Heart right ventricle (tissue), 16 donors: Measurements from ENCODE around the gene NIPAL1. TPM values are rescaled to one million over a fixed set of nuclear protein-coding genes. Genes with fewer than 3 reads are reported as not detected.
"Not testable (repeated sequence)": the region's sequence is repeated elsewhere in the genome, so short reads cannot be mapped to it uniquely, and the experiment has no call there.

Experiments
- ATAC-seq, 8 donors: fragments of 200-7000 bp; cut with Tn5 transposase; one replicate each; pipeline ENCODE4 v1.9.1; 2020; ENCODE audit warnings: mild to moderate bottlenecking in 8 of 8, moderate library complexity in 8 of 8, moderate number of reproducible peaks in 1 of 8
- DNase-seq, 2 donors: peaks; one replicate each; pipeline ENCODE4 v3.0.0-alpha.2; 2020
- H3K27ac ChIP-seq, 10 donors: fragments of 200-600 bp; sonication (generic) in 2 of 10; one replicate each; pipeline versions ENCODE4 v1.5.0 to v1.8.0; 2020 to 2022; ENCODE audit warnings: mild to moderate bottlenecking in 3 of 10
- H3K27me3 ChIP-seq, 7 donors: fragments of 200-600 bp; one replicate each; pipeline ENCODE4 v1.8.0; 2021 to 2022; ENCODE audit warnings: mild to moderate bottlenecking in 2 of 7
- H3K36me3 ChIP-seq, 9 donors: fragments of 200-600 bp; sonication (generic) in 1 of 9; one replicate each; pipeline versions ENCODE4 v1.5.0 to v1.8.0; 2020 to 2022; ENCODE audit warnings: mild to moderate bottlenecking in 2 of 9
- H3K4me1 ChIP-seq, 9 donors: fragments of 200-600 bp; sonication (generic) in 1 of 9; one replicate each; pipeline versions ENCODE4 v1.5.0 to v1.8.0; 2020 to 2022; ENCODE audit warnings: mild to moderate bottlenecking in 4 of 9
- H3K4me3 ChIP-seq, 10 donors: fragments of 200-600 bp; sonication (generic) in 2 of 10; one replicate each; pipeline versions ENCODE4 v1.5.0 to v1.8.0; 2020 to 2022; ENCODE audit warnings: mild to moderate bottlenecking in 7 of 10, moderate library complexity in 2 of 10
- H3K9me3 ChIP-seq, 11 donors: fragments of 200-600 bp in 10 of 11; sonication (generic) in 2 of 11; one replicate each; pipeline versions ENCODE4 v1.5.0 to v1.8.0; 2013 to 2022; ENCODE audit warnings: mild to moderate bottlenecking in 2 of 11, control low read depth in 1 of 11, moderate library complexity in 1 of 11
- CTCF ChIP-seq, 9 donors: fragments of 200-600 bp; sonication (generic) in 2 of 9; IDR thresholded peaks; one replicate each; pipeline versions ENCODE4 v1.5.0 to v1.8.0; 2021 to 2022; ENCODE audit warnings: antibody characterized with exemption in 9 of 9, mild to moderate bottlenecking in 5 of 9, moderate library complexity in 1 of 9
- WGBS, 2 donors: extraction: QIAGEN DNeasy Blood & Tissue Kit; methylation state at CpG; one replicate each; pipeline ENCODE4 v1.1.7; 2013; ENCODE audit warnings: inconsistent platforms in 1 of 2; 5-methylcytosine and 5-hydroxymethylcytosine counted together
- intact Hi-C, 10 donors: fragments of 100-400 bp; cut with DNase I; formaldehyde crosslinking; loops; one replicate each; pipeline versions ENCODE4 v1.11.1 to v1.14.2; 2022
- polyA plus RNA-seq, 2 donors: library from polyadenylated mRNA; stranded (reverse); fragments of 200-250 nt; gene quantifications; one replicate each; pipeline ENCODE4 v1.2.3, GENCODE V29; 2013
- total RNA-seq, 10 donors: library from RNA; stranded (reverse); fragmentation: NEBNext Ultra II Directional in 3 of 10; extraction: Animal tissue kit (Norgen Biotek cat#: 25700) in 3 of 10; gene quantifications; one replicate each; pipeline versions ENCODE4 v1.2.1 to v1.2.4, GENCODE V29; 2021 to 2023
- donor health status: Arrhythmogenic right ventricular cardiomyopathy.
- donor health status: ischemic (EF 13 %, LVEDD 7.1; RV severe dilation, severe dysfunction).
- donor health status: healthy with polysubstance abuse.
- donor health status: DM: no; HTN: yes; CAD: no.
- donor health status: DM: no; HTN: no; CAD: no.
- donor health status: ischemic (EF 25% LVEDD 6.9; RV normal size, moderate dysfunction).
- donor health status: ischemic (EF 25% LVEDD 5.7; RV mildly dilated, moderate dysfunction).
- donor health status: healthy.
- donor health status: DM: yes; HTN: yes; CAD: no.
- donor health status: Ischemic cardiomyopathy.
- donor health status: ischemic (EF 35%, LVEDD 5.7; RV mildly dilated, moderate dysfunction).
- donor health status: nonischemic (EF 11% LVEDD 7.7; RV severe dilation, severe dysfunction).
- donor health status: DM: yes; HTN: yes; CAD: no.
- donor health status: PGD.
- donor health status: ischemic (EF 29% LVEDD 5.4; RV normal size, mild dysfunction).
- donor health status: nonischemic (EF 23%, LVEDD 6.1; RV moderate dilation, normal function).

NIPAL1 gene
- total and polyA plus RNA-seq, 12 donors = 0.04 to 1.4 (median 0.45) TPM

- H3K4me3 ChIP-seq, H3K27ac ChIP-seq, H3K36me3 ChIP-seq, H3K4me1 ChIP-seq, ATAC-seq, H3K27me3 ChIP-seq: not testable (repeated sequence)
- peak; percentile 13 to 30 for DNase-seq
- WGBS, 2 donors = 51 to 56% methylated on average over 2 of the region's 2 CpGs
- intact Hi-C loops = loop anchor here in 8 of 10 donors (2.0 to 10.0 kb wide), 4 partner anchors 59 to 84 kb away; no protein-coding TSS in a partner anchor
- H3K9me3 ChIP-seq = peaks cover 0 to 54% (median 15%) of the 10 kb centered on the region in 11 donors
- TF ChIP-seq CTCF (IDR thresholded peaks at IDR 0.05) = peak in 8 of 9 donors; percentile 16 to 65 (median 52)
Measured at GRCh38 chr4:48003568-48003967, 13.0 kb upstream of the NIPAL1 start.

GRCh38 chr4:48005781-48006180, 10.8 kb upstream of the NIPAL1 start:
- Histone ChIP-seq H3K9me3 (peaks cover 0 to 50% (median 12%) of the 10 kb centered on the region in 11 donors), H3K4me3 (no peak overlapping the region), H3K36me3 (no peaks in the 10 kb centered on the region), H3K4me1 (no peaks in the 10 kb centered on the region), H3K27ac (no peak overlapping the region), H3K27me3 (no peaks in the 10 kb centered on the region)
- no peak for TF ChIP-seq CTCF (IDR thresholded peaks at IDR 0.05)
- WGBS, 2 donors = 94 to 95% methylated on average over 2 of the region's 2 CpGs
- ATAC-seq (no peak), DNase-seq (no peak)
- intact Hi-C loops = loop anchor here in 2 of 10 donors (2.0 to 10.0 kb wide), 2 partner anchors 61 to 81 kb away; no protein-coding TSS in a partner anchor

- Histone ChIP-seq H3K4me3 (no peak overlapping the region), H3K4me1 (peaks cover 0 to 3% (median 0%) of the 10 kb centered on the region in 9 donors), H3K36me3 (no peaks in the 10 kb centered on the region), H3K9me3 (peaks cover 0 to 50% (median 12%) of the 10 kb centered on the region in 11 donors), H3K27ac (no peak overlapping the region), H3K27me3 (no peaks in the 10 kb centered on the region)
- ATAC-seq (no peak), DNase-seq (no peak)
- TF ChIP-seq CTCF (IDR thresholded peaks at IDR 0.05) = no peak
- intact Hi-C loops = loop anchor here in 1 of 10 donors (10.0 kb wide), 1 partner anchor 63 kb away; no protein-coding TSS in a partner anchor
Measured at GRCh38 chr4:48008021-48008596, 8.5 kb upstream of the NIPAL1 start.

- H3K36me3 ChIP-seq, H3K4me1 ChIP-seq, intact Hi-C loops, ATAC-seq, DNase-seq, H3K27ac ChIP-seq, H3K4me3 ChIP-seq: not testable (repeated sequence)
- H3K27me3 ChIP-seq = peaks cover 0 to 15% (median 4%) of the 10 kb centered on the region in 7 donors
- 75 to 83% methylated on average over 6 of the region's 6 CpGs for WGBS, 2 donors
- peaks cover 0 to 34% (median 12%) of the 10 kb centered on the region in 11 donors for H3K9me3 ChIP-seq
Measured at GRCh38 chr4:48010906-48011305, 5.7 kb upstream of the NIPAL1 start.

- no peak overlapping the region for H3K4me3 ChIP-seq
- H3K27me3 ChIP-seq = peaks cover 0 to 22% (median 13%) of the 10 kb centered on the region in 7 donors
- TF ChIP-seq CTCF (IDR thresholded peaks at IDR 0.05) = no peak
- ATAC-seq (no peak), DNase-seq (no peak)
- peaks cover 0 to 26% (median 7%) of the 10 kb centered on the region in 11 donors for H3K9me3 ChIP-seq
- intact Hi-C loops = no loop called here
- WGBS, 2 donors = 79 to 86% methylated on average over 4 of the region's 4 CpGs
- H3K36me3 ChIP-seq = no peaks in the 10 kb centered on the region
- peaks cover 0 to 12% (median 6%) of the 10 kb centered on the region in 9 donors for H3K4me1 ChIP-seq
- H3K27ac ChIP-seq = no peak overlapping the region
Measured at GRCh38 chr4:48011722-48012121, 4.8 kb upstream of the NIPAL1 start.
